Endodermal cell (in vitro differentiated cells): ENCODE data around the gene KDM6A. TPM values are rescaled to one million over a fixed set of nuclear protein-coding genes. Genes with fewer than 3 reads are reported as not detected.

Experiments used
- DNase-seq: peaks from one replicate; pipeline ENCODE4 v3.0.0-alpha.2; 2017
- H3K27ac ChIP-seq: 2 replicates; pipeline ENCODE4 v1.5.1; 2013; ENCODE audit warnings: mild to moderate bottlenecking, low read depth, low read length, moderate library complexity
- H3K27me3 ChIP-seq: 2 replicates; pipeline ENCODE4 v1.6.1; 2013; ENCODE audit warnings: mild to moderate bottlenecking, low read length, moderate library complexity; ENCODE audit not compliant: insufficient read depth, control insufficient read depth, poor library complexity, severe bottlenecking
- H3K36me3 ChIP-seq: 2 replicates; pipeline ENCODE4 v1.7.0; 2013; ENCODE audit warnings: mild to moderate bottlenecking, low read length, moderate library complexity; ENCODE audit not compliant: control insufficient read depth, insufficient read depth
- H3K4me1 ChIP-seq: one replicate; pipeline ENCODE4 v1.7.0; 2013; ENCODE audit warnings: low read length; ENCODE audit not compliant: control insufficient read depth, insufficient read depth
- H3K4me3 ChIP-seq: 2 replicates; pipeline ENCODE4 v1.5.1; 2013; ENCODE audit warnings: mild to moderate bottlenecking, low read length, moderate library complexity
- H3K9ac ChIP-seq: 2 replicates; pipeline ENCODE4 v1.6.1; 2013; ENCODE audit warnings: mild to moderate bottlenecking, low read length, moderate library complexity; ENCODE audit not compliant: poor library complexity, severe bottlenecking; ENCODE audit errors: extremely low read depth
- H3K9me3 ChIP-seq: 2 replicates; pipeline ENCODE4 v1.6.1; 2013; ENCODE audit warnings: mild to moderate bottlenecking, low read length, moderate library complexity; ENCODE audit not compliant: control insufficient read depth
- H3K27ac Mint-ChIP-seq: 2 replicates; pipeline ENCODE4 v1.8.0; 2020; ENCODE audit warnings: mixed read lengths
- H3K27me3 Mint-ChIP-seq: 2 replicates; pipeline ENCODE4 v1.8.0; 2021; ENCODE audit warnings: mild to moderate bottlenecking, mixed read lengths; ENCODE audit not compliant: insufficient read depth
- H3K36me3 Mint-ChIP-seq: 2 replicates; pipeline ENCODE4 v1.8.0; 2020; ENCODE audit warnings: low read depth, mixed read lengths
- H3K4me1 Mint-ChIP-seq: 2 replicates; pipeline ENCODE4 v1.8.0; 2020; ENCODE audit warnings: mixed read lengths
- H3K4me3 Mint-ChIP-seq: 2 replicates; pipeline ENCODE4 v1.8.0; 2020; ENCODE audit warnings: mild to moderate bottlenecking, moderate library complexity, mixed read lengths
- H3K9me3 Mint-ChIP-seq: 2 replicates; pipeline ENCODE4 v1.8.0; 2020; ENCODE audit warnings: mild to moderate bottlenecking, mixed read lengths
- CTCF ChIP-seq: fragments of 200-600 bp; sonication (generic); conservative IDR thresholded peaks from 2 replicates; pipeline ENCODE4 v1.5.0; 2021; ENCODE audit warnings: antibody characterized with exemption, mild to moderate bottlenecking
- WGBS, 2 experiments: methylation state at CpG; one replicate each; pipeline versions ENCODE4 v1.1.5 to v1.1.7; 2013; ENCODE audit warnings: missing lambda C conversion rate in 2 of 2, mixed read lengths in 1 of 2; ENCODE audit not compliant: insufficient coverage in 1 of 2, insufficient read length in 1 of 2; 5-methylcytosine and 5-hydroxymethylcytosine counted together
- total RNA-seq, 2 donors: library from RNA; stranded (reverse); fragmentation: NEBNext Ultra II Directional in 1 of 2; extraction: Animal tissue kit (Norgen Biotek cat#: 25700) in 1 of 2; gene quantifications; 2 replicates in 1 of 2; 3 replicates in 1 of 2; pipeline ENCODE4 v1.2.1, GENCODE V29; 2021

KDM6A gene
- total RNA-seq, 2 donors from 2014 or later = 62.1 to 64.6 TPM

- no peaks in the 10 kb centered on the region for H3K27me3 ChIP-seq
- TF ChIP-seq CTCF = no peak
Measured at GRCh38 chrX:45024501-45024900, 151.5 kb downstream of the KDM6A start.

GRCh38 chrX:45026036-45026435 lies 153.0 kb downstream of the KDM6A start:
- no peak overlapping the region for H3K27ac Mint-ChIP-seq

More at GRCh38 chrX:45024501-45024900, 151.5 kb downstream of the KDM6A start:
- H3K4me1 ChIP-seq = no peaks in the 10 kb centered on the region
- no peak overlapping the region for H3K27ac ChIP-seq
- no peak for DNase-seq
- H3K4me1 Mint-ChIP-seq = peaks cover 7% of the 10 kb centered on the region
- H3K9ac ChIP-seq = no peak overlapping the region
- H3K36me3 Mint-ChIP-seq = peaks cover 9% of the 10 kb centered on the region
- H3K27ac Mint-ChIP-seq = no peak overlapping the region
- peaks cover 48% of the 10 kb centered on the region for H3K9me3 Mint-ChIP-seq
- WGBS, 2 experiments = no CpG with 5 or more reads among the region's 1 CpG
- H3K27me3 Mint-ChIP-seq = no peaks in the 10 kb centered on the region
- peaks cover 29% of the 10 kb centered on the region for H3K36me3 ChIP-seq
- H3K9me3 ChIP-seq = no peaks in the 10 kb centered on the region
- no peak overlapping the region for H3K4me3 Mint-ChIP-seq
- H3K4me3 ChIP-seq = no peak overlapping the region

GRCh38 chrX:45031830-45032378 lies 158.9 kb downstream of the KDM6A start:
- no peaks in the 10 kb centered on the region for H3K4me1 ChIP-seq
- H3K9me3 ChIP-seq = no peaks in the 10 kb centered on the region
- H3K27ac ChIP-seq = no peak overlapping the region
- peaks cover 54% of the 10 kb centered on the region for H3K9me3 Mint-ChIP-seq
- peaks cover 13% of the 10 kb centered on the region for H3K36me3 Mint-ChIP-seq
- DNase-seq = no peak
- no peak overlapping the region for H3K27ac Mint-ChIP-seq
- peaks cover 26% of the 10 kb centered on the region for H3K36me3 ChIP-seq
- no peaks in the 10 kb centered on the region for H3K27me3 Mint-ChIP-seq
- H3K9ac ChIP-seq = no peak overlapping the region
- H3K4me3 Mint-ChIP-seq = no peak overlapping the region
- peaks cover 5% of the 10 kb centered on the region for H3K4me1 Mint-ChIP-seq
- WGBS, 2 experiments = 86% methylated on average over 2 of the region's 3 CpGs; no CpG with 5 or more reads in 1 of the 2 experiments
- H3K4me3 ChIP-seq = no peak overlapping the region
- no peaks in the 10 kb centered on the region for H3K27me3 ChIP-seq
- TF ChIP-seq CTCF = no peak

More at GRCh38 chrX:45026036-45026435, 153.0 kb downstream of the KDM6A start:
- Mint-ChIP-seq H3K27me3 (no peaks in the 10 kb centered on the region), H3K36me3 (peaks cover 9% of the 10 kb centered on the region), H3K4me1 (peaks cover 5% of the 10 kb centered on the region), H3K4me3 (no peak overlapping the region), H3K9me3 (peaks cover 51% of the 10 kb centered on the region)
- WGBS, 2 experiments = 100% methylated on average over 1 of the region's 2 CpGs; no CpG with 5 or more reads in 1 of the 2 experiments
- no peaks in the 10 kb centered on the region for H3K9me3 ChIP-seq
- H3K27me3 ChIP-seq = no peaks in the 10 kb centered on the region
- no peak overlapping the region for H3K27ac ChIP-seq
- DNase-seq = no peak
- H3K36me3 ChIP-seq = peaks cover 21% of the 10 kb centered on the region
- H3K4me3 ChIP-seq = no peak overlapping the region
- no peak overlapping the region for H3K9ac ChIP-seq
- no peak for TF ChIP-seq CTCF
- no peaks in the 10 kb centered on the region for H3K4me1 ChIP-seq
